ENCODE data around the gene UGT2B11.
"Not testable (repeated sequence)": the region's sequence is repeated elsewhere in the genome, so short reads cannot be mapped to it uniquely, and the experiment has no call there.

UGT2B11 gene

GRCh38 chr4:69167300-69167699, 47.2 kb downstream of the UGT2B11 start:
- no peak for DNase-seq

- not testable (repeated sequence) for DNase-seq
These were observed 48.2 kb downstream of the UGT2B11 start for GRCh38 chr4:69166376-69166775.

GRCh38 chr4:69165707-69166106, 48.8 kb downstream of the UGT2B11 start:
- DNase-seq = not testable (repeated sequence)

GRCh38 chr4:69156913-69157312, 57.6 kb downstream of the UGT2B11 start:
- DNase-seq = no peak

GRCh38 chr4:69154021-69154420, 60.5 kb downstream of the UGT2B11 start:
- DNase-seq = no peak
